HG03175 (cell line): ENCODE data around the gene MPP7.
"Not testable (repeated sequence)": the region's sequence is repeated elsewhere in the genome, so short reads cannot be mapped to it uniquely, and the experiment has no call there.

ENCODE experiments used
- ATAC-seq: cut with Tn5 transposase; IDR thresholded peaks from one replicate; pipeline ENCODE4 v1.9.1; 2021; ENCODE audit warnings: mild to moderate bottlenecking, moderate library complexity; ENCODE audit not compliant: unreplicated experiment

The MPP7 gene

DNA sequence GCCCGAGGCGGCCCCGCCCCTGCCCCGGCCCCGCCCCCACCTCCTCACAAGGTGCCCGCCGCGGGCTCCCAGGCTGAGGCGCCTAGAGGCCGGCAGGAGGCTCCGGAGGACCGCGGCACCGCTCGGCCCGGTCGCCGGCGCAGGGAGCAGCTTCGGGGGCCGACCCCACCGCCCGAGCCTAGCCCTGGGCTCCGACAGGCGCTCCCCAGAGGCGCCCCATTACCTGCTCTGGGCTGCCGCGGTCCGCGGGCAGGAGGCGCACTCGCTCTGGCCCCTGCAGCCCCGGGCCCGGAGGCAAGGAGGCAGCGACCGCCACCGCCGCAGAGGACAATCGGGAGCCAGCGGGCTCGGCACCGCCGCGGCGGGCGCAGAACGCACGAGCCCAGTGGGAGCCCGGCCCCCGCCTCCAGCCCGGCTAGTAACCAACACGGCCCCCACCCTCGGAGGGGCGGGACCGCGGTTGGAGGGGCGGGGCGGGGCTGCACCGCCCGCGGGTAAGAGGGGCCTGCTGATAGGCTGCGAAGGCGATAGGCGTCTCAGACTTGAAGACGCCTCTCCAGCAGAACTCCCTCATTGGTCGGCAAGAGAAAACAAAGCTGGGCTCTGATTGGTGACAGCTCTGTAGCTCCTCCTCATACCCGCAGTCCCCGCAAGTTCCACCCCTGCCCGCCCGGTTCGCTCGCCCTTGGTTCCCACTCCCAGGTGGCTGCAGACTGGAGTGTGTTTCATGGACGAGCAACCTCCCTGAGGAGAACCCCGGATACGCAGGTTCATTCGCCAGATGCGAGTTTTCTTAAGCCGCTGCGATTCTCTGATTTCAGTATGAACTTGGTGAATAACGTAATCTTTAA, at the start of gene MPP7:
Gene MPP7, minus strand, starts transcription at position 427 of the 851 bp plus-strand sequence. CDS start 64,460 bp downstream, outside the sequence.
- peak; percentile 100 for ATAC-seq

DNA sequence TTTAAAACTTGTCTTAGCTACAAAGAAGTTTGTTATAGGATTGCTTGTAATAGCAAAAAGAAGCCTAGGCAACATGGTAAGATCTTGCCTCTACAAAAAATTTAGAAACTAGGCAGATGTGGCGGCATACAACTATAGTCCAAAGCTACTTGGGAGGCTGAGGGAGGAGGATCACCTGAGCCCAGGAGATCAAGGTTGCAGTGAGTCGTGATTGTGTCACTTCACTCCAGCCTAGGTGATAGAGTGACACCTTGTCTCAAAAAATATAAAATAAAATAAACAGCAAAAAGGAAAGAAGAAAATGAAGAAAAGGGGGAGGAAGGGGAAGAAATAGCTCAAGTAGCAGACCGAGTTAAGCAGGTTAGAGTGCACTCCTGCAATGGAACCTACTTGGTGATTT, 47.0 kb upstream of the MPP7 start:
- ATAC-seq = no peak

DNA sequence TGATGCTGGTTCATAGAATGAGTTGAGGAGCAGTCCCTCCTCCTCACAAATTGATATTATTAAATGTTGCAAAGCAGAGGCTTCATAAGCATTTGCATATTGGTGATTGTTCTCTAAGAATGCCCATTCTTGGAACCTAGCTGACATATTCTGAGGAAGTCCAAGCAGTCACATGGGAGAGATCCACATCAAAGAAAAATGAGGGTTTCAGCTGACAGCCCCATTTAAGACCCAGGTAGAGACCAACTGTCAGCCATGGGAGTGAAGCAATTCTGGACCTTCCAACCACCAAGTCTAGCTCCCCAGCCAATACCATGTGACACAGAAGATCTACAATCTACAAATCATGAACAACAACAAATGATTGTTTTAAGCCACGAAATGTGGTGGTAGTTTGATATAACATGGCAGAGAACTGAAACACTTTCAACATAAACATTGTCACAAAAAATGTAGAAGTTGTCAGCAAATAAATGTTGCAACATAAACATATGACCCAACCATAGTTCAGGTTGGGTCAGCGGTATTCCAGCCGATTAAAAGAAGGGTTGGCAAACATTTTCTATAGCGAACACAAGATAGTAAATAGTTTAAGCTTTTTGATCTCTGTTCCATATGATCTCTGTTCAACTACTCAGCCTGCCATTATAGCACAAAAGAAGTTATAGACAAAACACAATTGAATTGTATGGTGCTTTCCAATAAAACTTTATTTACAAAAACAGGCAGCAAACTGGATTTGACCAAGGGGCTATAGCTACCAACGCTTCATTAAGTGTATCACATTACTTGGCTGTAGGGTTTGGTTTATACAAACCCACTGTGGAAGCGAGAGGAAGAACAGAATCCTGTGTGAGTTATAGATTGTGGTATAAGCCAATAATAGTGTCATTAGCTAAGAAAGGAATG, 41.4 kb upstream of the MPP7 start:
- ATAC-seq = no peak

DNA sequence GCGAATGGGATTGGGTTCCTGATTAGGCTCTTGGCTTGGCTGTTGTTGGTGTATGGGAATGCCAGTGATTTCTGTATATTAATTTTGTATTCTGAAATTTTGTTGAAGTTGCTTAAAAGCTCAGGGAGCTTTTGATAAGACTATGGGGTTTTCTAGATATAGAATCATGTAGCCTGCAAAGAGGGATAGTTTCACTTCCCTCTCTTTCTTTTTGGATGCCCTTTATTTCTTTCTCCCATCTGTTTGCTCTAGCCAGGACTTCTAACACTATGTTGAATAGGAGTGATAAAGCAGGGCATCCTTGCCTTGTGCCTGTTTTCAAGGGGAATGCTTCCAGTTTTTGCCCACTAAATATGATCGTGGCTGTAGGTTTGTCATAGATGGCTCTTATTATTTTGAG, 40.4 kb upstream of the MPP7 start:
- no peak for ATAC-seq

DNA sequence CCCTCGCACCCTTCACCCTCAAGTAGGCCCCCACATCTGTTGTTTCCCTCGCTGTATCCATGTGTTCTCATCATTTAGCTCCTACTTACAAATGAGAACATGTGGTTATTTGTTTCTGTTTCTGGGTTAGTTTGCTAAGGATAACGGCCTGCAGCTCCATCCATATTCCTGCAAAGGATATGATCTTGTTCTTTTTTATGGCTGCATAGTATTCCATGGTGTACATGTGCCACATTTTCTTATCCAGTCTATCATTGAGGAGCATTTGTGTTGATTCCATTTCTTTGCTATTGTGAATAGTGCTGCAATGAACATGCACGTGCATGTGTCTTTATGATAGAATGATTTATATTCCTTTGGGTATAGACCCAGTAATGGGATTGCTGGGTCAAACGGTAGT, 38.8 kb upstream of the MPP7 start:
- ATAC-seq = not testable (repeated sequence)

DNA sequence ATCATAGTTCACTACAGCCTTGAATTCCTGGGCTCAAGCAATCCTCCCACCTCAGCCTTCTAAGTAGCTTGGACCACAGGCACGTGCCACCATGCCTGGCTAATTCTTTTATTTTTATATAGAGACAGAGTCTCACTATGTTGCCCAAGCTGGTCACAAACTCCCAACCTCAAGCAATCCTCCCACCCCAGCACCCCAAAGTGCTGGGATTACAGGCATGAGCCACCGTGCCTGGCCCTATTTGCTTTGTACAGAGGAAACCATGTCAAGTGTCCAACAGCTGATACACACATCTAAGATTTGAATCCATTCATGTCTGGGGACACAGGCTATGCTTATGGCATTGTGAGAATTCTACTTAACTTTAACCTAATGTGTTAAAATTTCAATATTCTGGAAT, 29.9 kb upstream of the MPP7 start:
- ATAC-seq = no peak

DNA sequence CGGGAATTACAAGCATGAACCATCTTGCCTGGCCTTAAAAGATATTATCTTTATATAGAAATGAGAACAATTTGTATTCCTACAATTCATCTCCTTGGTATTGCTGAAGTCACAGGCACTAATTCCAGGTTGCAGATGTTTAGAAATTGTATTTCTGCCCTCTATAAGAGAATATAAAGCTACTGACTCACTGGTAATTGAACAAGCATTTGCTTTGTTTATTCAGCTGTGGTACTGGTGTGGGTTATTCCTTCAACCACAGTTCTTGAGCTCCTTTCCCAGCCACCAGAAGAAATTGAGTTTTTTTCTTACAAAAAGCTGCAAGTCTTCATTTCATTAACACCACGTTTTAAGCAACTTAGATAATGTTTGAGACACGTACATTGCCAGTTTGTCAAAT, 29.0 kb upstream of the MPP7 start:
- ATAC-seq = no peak

DNA sequence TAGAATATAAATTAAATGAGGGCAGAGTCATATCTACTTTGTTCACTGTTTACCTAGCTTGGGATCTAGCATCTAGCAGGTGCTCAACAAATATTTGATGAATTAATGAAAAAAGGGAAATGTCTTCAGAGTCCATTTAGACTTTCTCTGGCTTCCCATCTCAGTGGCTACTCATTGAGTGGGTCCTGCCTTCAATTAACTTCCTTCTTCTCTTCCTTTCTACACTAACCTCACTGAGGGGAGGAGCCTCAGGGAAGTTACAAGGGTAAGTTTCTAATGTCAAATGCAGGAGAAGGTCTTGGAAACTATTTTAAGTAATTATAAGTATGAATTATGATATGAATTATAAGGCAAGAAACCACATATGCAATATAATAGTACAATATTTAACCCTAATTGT, 28.2 kb upstream of the MPP7 start:
- no peak for ATAC-seq

DNA sequence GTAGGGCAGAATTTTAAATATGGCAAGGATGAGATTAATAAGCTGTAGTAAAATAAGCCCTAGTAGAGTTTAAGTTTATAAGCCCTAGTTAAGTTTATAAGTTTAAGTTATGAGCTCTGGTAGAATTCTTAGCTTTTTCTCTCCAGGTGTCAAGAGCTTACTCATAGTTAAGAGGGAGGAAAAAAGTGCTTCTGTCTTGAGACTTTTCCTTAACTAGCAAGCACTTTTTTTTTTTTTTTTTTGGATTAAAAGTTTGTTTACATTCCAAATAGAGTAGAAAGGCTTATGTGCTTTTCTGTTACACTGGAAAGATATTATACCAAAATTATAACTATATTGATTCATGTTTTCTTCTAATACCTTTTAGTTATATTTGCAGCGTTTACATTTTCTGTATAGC, 25.5 kb upstream of the MPP7 start:
- no peak for ATAC-seq

DNA sequence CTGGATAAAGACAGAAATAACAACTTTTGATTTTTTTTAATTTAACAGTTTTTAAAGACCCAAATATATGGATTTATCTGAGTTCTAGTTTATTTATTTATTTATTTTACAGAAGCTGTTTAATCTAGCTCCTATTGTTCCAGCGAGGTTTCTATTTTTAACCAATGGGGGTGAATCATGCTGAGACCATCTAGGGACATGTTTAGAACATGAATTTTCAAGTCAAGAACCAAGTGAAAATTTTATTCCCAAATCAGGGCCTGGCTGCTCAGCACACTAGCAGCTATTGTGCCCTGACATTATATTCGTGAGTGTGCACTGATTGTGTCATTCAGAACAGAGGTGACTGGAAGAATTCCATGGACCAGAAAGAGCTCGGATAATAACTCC, 24.6 kb upstream of the MPP7 start:
- no peak for ATAC-seq

DNA sequence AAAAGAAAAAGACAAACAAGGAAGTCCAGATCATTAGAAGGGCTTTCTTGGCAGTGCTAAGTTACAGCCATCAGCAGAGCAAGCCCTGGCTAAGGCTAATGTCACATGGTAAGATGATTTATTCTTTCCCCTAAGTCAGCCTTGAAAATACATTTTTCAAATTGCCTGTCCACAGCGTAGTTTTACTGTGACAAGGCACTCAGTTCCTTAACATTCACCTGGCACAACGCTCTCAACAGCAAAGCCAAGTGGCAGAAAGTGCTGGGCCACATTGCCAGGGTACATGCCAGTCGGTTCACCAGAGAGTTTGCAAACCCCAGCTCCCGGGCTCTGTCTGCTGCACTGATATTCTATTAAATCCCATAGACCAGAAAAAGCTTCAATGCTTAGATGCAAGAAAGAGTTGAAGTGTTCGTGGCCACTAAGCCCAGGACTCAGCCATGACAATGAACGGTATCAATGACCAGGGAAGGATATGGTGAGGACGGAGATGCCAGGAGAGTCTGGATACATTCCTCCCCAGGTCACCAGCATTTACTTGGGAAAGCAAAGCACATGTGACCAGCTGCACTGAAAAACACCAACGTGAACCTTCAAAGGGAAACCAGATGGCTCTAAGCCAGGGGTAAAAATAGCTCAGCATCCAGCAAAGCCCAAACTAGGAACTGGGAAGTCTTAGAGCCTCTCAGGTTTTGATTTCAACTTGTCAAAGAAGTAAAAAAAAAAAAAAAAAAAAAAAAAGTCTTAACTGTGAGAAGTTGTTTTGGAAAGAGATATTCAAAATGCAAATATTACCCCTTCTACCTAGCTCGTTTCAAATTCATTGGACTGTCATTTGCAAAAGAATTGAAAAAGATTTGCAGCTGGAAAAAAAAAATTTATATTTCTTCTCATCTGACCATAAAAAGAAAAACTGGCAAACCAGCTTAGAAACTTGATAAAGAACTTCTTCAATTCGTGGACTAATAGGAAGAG, 23.9 kb upstream of the MPP7 start:
- ATAC-seq = no peak

DNA sequence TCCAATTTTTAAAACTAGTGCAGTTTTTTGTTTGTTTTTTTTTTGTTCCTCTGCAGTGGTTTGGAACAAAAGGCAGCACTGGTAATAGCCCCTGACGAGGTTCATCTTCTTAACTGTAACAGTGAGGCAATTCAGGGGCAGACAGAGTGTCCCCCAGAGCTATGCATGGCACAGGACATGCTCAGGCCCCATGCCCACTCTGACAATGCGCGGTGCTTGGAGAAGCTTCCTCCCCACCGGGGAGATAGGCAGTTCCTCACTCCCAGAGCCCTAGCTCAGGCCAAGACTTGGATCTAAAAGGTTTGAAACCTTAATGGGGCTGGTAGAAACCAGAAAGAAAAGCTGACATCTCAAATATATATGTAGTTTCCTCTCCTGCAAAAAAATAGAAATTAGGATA, 17.9 kb upstream of the MPP7 start:
- no peak for ATAC-seq

DNA sequence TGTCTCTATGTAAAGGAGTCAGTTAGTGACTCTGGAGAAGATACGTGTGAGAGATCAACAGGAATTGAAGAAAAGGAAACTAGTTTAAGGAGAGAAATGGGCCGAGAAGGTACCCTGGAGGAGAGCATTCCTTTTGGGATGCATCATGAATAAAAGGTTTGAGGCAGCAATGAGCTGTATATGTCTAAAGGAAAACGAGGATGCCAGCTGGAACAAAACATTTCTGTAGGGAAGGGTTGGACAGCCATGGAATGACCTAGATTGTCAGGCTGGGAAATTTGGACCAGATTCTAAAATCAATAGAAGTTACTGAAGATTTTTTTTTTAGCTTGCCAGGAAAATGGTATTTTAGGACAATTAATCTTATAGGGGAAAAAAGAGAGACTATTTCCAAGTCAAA, 17.2 kb upstream of the MPP7 start:
- no peak for ATAC-seq

DNA sequence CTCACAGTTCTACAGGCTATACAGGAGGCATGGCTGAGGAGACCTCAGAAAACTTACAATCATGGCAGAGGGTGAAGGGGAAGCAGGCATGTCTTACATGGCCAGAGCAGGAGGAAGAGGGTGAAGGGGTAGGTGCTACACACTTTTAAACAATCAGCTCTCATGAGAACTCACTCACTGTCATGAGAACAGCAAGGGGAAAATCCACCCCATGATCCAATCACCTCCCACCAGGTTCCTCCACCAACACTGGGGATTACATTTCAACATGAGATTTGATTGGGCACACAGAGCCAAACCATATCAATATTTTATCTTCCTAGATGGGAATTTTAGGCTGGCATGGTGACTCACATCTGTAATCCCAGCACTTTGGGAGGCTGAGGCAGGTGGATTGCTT, 16.2 kb upstream of the MPP7 start:
- ATAC-seq = not testable (repeated sequence)

DNA sequence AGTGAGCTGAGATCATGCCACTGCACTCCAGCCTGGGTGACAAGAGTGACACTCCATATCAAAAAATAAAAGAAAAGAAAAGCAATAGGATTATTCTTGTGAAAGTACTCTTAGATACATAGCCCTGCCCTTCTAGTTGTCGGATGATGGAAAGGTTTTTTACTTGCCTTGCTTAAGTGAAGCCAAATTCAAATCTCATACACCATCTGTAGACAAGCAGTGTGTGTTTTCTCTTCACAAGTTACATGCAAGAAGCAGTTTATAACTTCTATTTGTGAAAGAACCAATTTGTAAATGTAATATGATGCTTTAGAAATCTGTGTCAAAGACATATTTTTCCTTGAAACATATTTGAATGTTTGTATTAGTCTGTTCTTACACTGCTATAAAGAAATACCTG, 15.8 kb upstream of the MPP7 start:
- no peak for ATAC-seq

DNA sequence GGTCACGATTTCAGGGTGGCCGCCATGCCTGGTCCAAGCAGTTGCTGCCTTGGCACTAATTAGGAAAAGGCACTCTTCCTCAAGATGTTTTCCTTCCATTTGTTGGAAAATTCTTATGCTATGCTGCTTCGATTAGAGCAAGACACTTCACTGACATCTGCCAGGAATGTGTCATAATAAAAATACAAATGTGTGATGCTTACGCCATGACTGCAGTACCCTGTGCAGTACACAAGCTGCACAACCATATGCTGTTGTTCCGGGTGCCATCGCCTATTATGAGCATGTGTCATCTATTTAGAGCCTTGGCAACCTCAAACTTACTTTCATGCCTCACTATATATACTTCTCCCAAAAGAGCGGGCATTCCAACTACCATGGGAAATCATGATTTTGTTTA, 14.9 kb upstream of the MPP7 start:
- no peak for ATAC-seq

DNA sequence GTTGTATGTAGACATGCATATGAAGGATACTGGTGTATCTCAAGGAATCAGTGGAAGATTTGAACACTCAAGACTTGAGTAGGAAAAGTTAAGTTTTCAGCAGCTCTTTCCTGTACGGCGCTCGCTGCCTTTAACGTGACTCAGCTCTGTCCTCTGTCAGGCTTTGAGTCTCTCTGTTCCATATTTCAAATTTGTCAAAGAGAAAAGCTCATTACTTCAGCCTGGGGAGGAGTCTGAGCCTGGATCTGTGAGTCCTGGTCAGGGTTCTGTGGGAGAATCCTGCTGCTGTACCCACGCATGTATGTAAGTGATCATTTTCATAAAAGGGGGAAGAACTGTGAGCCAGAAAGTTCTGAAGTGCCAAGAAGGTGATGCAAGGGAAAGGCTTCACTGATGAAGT, 13.8 kb upstream of the MPP7 start:
- ATAC-seq = no peak

DNA sequence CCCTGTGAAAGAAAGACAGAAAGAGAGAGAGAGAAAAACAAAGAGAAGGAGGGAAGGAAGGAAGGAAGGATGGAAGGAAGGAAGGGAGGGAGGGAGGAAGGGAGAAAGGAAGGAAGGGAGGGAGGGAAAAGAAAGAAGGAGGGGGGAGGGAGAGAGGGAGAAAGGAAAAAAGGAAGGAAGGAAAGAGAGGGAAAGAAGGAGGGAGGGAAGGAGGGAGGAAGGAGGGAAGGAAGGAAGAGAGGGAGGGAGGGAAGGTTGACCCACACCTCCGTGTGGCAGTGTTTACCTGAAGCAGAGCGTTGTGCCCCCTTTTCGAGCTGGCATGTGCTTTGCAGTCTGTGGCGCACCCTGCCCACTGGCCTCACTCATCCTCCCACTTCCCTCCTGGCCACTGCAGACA, 12.3 kb upstream of the MPP7 start:
- ATAC-seq = no peak

DNA sequence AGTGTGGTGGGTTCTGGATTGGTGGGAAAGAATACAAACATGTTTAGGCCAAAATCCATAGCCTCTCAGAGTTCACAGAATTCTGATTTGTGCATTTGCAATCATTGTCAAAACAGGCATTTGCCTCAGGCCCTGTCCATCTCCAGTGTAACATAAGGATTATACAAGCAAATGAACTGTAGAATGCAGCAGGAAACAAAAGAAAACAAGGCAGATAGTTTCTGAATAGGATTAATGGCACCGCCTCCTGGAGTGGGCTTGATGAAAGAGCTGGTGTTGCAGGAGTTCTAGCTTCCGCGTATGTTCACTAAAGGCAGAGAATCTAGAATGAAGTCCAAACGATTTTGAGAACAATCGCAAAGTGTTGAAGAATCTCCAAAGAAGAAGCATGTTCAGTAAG, 11.3 kb upstream of the MPP7 start:
- ATAC-seq = no peak

DNA sequence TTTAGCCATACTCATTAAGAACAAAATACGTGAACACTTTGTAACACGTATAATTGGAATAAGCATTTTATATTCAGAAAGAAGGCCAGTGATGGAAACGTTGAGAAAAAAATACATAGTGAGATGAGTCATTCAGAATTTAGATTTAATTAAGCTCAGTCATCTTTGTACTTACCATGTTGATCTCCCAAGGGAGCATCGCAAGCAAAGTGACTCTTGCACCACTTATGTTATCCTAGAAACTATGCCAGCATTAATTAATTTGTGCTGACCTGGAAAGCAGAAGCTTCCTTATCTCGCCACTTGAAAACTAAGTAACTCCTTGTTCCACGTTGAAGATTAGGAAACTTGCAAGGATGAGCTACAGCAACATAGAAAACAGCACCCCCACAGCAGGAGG, 9.7 kb upstream of the MPP7 start:
- no peak for ATAC-seq

DNA sequence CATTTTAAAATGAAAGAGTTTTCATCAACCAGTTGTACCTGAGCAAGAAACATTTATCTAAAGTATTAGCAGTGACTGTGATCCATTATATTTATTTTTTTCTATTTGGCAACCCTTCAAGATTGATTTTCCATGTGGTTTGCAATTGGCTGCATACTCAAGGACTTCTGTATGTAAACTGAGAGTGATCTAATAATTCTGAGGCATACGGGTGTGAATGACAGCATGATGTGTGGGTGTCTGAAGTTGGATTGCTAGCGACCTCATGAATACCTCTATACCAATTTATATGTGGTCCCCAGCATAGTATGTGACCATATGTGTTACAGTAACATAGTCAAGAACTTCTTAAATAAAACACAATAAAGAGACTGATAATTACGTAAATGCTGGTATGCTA, 8.2 kb upstream of the MPP7 start:
- ATAC-seq = no peak
